GM12801 (cell line): ENCODE measurements around the gene SCUBE1.

ENCODE experiments used
- CTCF ChIP-seq: IDR thresholded peaks from one replicate; pipeline ENCODE4 v1.5.1; 2011; ENCODE audit warnings: control low read depth; ENCODE audit not compliant: insufficient read length; ENCODE audit errors: extremely low read depth

SCUBE1 gene

GRCh38 chr22:43279867-43280522, 63.2 kb downstream of the SCUBE1 start:
- TF ChIP-seq CTCF: no peak

GRCh38 chr22:43277987-43278601, 65.1 kb downstream of the SCUBE1 start:
- no peak for TF ChIP-seq CTCF

- TF ChIP-seq CTCF: no peak
These were observed 66.1 kb downstream of the SCUBE1 start for GRCh38 chr22:43277091-43277490.

- no peak for TF ChIP-seq CTCF
These were observed 66.9 kb downstream of the SCUBE1 start for GRCh38 chr22:43276321-43276720.

GRCh38 chr22:43275545-43276317, 67.4 kb downstream of the SCUBE1 start:
- no peak for TF ChIP-seq CTCF

- no peak for TF ChIP-seq CTCF
These were observed 68.5 kb downstream of the SCUBE1 start for GRCh38 chr22:43274595-43275240.

GRCh38 chr22:43273902-43274484, 69.2 kb downstream of the SCUBE1 start:
- TF ChIP-seq CTCF: no peak
